Nephron progenitor cell (in vitro differentiated cells): ENCODE results near the gene SLC38A8.

Experiments used
- DNase-seq: peaks from one replicate; pipeline ENCODE4 v3.0.0; 2021
- H3K27ac Mint-ChIP-seq: 2 replicates; pipeline ENCODE4 v1.8.0; 2021; ENCODE audit warnings: mild to moderate bottlenecking, moderate library complexity, mixed read lengths
- H3K27me3 Mint-ChIP-seq: 2 replicates; pipeline ENCODE4 v1.8.0; 2021; ENCODE audit warnings: mild to moderate bottlenecking, low read depth, mixed read lengths; ENCODE audit not compliant: poor library complexity
- H3K36me3 Mint-ChIP-seq: 2 replicates; pipeline ENCODE4 v1.8.0; 2021; ENCODE audit warnings: low read depth, mixed read lengths
- H3K4me1 Mint-ChIP-seq: 2 replicates; pipeline ENCODE4 v1.8.0; 2021; ENCODE audit warnings: mixed read lengths
- H3K4me3 Mint-ChIP-seq: 2 replicates; pipeline ENCODE4 v1.8.0; 2021; ENCODE audit warnings: mild to moderate bottlenecking, moderate library complexity, mixed read lengths
- H3K9me3 Mint-ChIP-seq: 2 replicates; pipeline ENCODE4 v1.8.0; 2021; ENCODE audit warnings: mild to moderate bottlenecking, moderate library complexity, mixed read lengths
- TF ChIP-seq, protein P1 (sequence below): fragments of 200-600 bp; sonication (generic); IDR thresholded peaks from 2 replicates; pipeline ENCODE4 v1.5.0; 2021; ENCODE audit warnings: antibody characterized with exemption

Gene SLC38A8

DNA sequence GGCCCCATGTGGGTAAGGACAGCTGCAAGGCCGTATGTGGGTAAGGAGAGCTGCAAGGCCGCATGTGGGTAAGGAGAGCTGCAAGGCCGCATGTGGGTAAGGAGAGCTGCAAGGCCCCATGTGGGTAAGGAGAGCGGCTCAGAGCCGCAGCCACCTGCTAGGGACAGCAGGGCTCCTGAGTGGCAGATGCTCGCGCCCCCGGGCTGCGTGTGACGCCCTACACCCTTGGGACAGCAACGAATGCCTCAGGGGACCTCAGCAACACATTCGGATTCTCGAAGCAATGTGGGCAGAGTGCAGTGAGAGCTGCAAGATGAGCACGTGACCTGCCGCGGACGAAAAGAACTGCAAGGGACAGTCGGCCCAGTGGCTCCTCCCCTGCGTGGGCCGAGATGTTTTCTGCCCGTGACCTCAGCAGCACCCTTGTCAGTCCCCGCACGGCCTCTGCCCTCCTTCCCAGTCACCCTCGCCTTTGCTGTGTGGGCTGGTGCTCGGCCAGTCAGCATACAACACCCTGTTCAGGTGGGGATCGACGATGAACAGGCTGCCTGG, 9.6 kb upstream of the SLC38A8 start:
- DNase-seq: no peak
- peaks cover 34% of the 10 kb centered on the region for H3K4me1 Mint-ChIP-seq
- TF ChIP-seq, protein P1, sequence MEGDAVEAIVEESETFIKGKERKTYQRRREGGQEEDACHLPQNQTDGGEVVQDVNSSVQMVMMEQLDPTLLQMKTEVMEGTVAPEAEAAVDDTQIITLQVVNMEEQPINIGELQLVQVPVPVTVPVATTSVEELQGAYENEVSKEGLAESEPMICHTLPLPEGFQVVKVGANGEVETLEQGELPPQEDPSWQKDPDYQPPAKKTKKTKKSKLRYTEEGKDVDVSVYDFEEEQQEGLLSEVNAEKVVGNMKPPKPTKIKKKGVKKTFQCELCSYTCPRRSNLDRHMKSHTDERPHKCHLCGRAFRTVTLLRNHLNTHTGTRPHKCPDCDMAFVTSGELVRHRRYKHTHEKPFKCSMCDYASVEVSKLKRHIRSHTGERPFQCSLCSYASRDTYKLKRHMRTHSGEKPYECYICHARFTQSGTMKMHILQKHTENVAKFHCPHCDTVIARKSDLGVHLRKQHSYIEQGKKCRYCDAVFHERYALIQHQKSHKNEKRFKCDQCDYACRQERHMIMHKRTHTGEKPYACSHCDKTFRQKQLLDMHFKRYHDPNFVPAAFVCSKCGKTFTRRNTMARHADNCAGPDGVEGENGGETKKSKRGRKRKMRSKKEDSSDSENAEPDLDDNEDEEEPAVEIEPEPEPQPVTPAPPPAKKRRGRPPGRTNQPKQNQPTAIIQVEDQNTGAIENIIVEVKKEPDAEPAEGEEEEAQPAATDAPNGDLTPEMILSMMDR: no peak
- H3K27ac Mint-ChIP-seq: no peak overlapping the region
- no peaks in the 10 kb centered on the region for H3K27me3 Mint-ChIP-seq
- no peak overlapping the region for H3K4me3 Mint-ChIP-seq
- peaks cover 47% of the 10 kb centered on the region for H3K36me3 Mint-ChIP-seq
- no peaks in the 10 kb centered on the region for H3K9me3 Mint-ChIP-seq

DNA sequence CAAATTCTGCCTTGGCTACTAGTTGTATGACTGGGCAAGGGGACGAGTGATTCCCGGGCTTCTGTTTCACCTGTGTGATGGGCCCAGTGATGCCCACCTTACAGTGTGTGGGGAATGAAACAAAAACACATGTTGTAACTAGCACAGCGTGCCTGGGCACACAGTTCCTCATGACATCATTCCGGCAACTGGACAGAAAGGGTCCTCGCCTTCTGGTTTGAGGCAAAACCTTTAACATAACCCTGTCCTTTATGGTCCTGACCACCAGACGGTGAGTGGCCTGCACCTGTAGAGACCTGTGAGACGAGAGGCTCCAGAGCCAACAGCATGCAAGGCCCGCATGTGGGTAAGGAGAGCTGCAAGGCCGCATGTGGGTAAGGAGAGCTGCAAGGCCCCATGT, 7.7 kb upstream of the SLC38A8 start:
- Mint-ChIP-seq H3K4me1 (peaks cover 24% of the 10 kb centered on the region), H3K9me3 (no peaks in the 10 kb centered on the region), H3K4me3 (no peak overlapping the region), H3K36me3 (peaks cover 31% of the 10 kb centered on the region), H3K27ac (no peak overlapping the region), H3K27me3 (no peaks in the 10 kb centered on the region)
- TF ChIP-seq, protein P1: no peak
- no peak for DNase-seq

DNA sequence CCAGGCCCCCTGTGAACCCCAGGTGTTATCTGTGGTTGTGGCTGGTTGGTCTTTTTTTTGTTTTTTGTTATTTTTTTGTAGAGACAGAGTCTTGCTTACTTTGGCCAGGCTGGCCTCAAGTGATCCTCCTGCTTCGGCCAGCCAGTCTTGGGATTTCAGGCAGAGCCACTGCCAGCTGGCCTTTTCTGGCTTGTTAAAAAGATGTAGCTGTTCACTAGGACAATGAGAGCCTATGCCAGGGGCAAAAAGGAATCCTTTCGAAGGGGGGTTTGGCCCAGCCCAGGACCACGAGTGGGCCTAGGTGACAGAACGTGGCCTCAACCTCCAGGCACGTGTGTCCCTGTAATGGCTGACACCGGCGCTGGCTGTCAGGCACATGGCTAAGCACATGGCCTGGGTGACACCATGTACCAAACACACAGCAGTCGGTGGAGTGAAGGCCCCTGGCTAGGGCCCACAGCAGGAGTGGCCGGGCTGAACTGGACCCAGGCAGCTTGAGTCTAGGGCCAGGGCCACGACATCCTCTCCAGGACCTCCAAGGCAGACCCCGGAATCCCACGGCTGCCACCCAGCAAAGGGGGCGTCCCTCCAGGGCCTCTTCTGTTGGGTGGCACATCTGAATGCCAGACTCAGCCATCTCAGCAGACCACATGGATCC, 6.9 kb upstream of the SLC38A8 start:
- H3K4me1 Mint-ChIP-seq: peaks cover 17% of the 10 kb centered on the region
- TF ChIP-seq, protein P1: no peak
- H3K9me3 Mint-ChIP-seq: no peaks in the 10 kb centered on the region
- H3K36me3 Mint-ChIP-seq: peaks cover 24% of the 10 kb centered on the region
- H3K27ac Mint-ChIP-seq: no peak overlapping the region
- H3K27me3 Mint-ChIP-seq: peaks cover 4% of the 10 kb centered on the region
- no peak for DNase-seq
- no peak overlapping the region for H3K4me3 Mint-ChIP-seq

DNA sequence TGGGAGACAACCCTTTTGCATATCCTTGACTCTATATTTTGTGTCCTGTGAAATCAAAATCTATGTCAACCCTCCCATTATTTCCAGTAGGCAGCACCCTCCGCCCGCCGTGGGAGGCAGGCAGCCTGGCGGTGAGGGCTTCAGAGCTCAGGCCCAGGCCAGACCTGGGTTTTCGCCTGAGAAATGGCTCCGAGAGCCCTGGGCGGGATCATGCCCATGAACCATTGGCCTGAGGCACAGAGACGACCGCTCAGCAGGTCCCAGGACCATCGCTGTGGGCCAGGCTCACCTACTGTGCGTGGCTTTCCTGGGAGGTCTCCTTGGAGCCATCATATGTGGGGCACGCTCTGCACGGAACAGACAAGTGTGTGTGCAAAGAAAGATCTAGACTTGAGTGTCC, 6.3 kb upstream of the SLC38A8 start:
- TF ChIP-seq, protein P1: no peak
- peaks cover 17% of the 10 kb centered on the region for H3K36me3 Mint-ChIP-seq
- peaks cover 8% of the 10 kb centered on the region for H3K27me3 Mint-ChIP-seq
- no peak for DNase-seq
- peaks cover 22% of the 10 kb centered on the region for H3K4me1 Mint-ChIP-seq
- no peak overlapping the region for H3K4me3 Mint-ChIP-seq
- H3K9me3 Mint-ChIP-seq: no peaks in the 10 kb centered on the region
- H3K27ac Mint-ChIP-seq: no peak overlapping the region

DNA sequence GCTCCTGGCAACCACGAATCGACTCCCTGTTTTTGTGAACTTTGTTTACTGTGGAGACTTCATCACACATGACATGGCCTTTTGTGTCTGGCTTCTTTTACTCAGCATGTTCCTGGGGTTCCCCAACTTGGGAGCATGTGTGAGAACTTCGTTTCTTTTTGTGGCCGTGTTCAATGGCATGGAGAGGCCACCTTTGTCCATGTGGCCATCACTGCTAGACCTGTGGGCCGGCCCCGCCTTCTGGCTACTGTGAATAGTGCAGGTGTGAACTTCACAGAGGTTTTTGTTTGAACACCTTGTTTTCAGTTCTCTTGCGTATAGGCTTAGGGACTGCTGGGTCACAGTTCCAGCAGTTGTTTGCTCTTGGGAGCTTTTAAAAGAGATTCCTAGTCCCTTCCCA, 5.7 kb upstream of the SLC38A8 start:
- H3K4me3 Mint-ChIP-seq: no peak overlapping the region
- H3K36me3 Mint-ChIP-seq: peaks cover 11% of the 10 kb centered on the region
- H3K9me3 Mint-ChIP-seq: no peaks in the 10 kb centered on the region
- TF ChIP-seq, protein P1: peak; percentile 23
- H3K4me1 Mint-ChIP-seq: peaks cover 24% of the 10 kb centered on the region
- H3K27me3 Mint-ChIP-seq: peaks cover 9% of the 10 kb centered on the region
- DNase-seq: no peak
- H3K27ac Mint-ChIP-seq: peak overlapping the region; percentile 20

DNA sequence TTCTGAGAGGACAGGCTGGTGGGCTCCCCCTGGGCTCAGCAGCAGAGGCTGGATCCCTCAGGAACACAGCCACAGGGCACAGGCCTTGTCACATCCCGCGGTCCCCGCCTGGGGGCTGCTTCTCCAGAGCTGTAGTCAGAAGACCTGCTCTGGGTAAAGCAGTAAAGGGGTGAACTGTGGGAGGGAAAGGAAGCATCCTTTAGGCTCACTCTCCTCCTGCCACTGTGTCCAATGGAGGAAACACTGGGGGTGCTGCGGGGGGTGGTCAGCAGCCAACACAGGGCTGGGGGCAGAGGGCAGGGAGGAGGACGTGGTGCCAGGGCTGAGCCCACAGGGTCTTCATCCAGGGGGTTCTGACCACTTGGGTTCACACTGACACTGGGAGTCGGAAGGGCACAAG, 5.0 kb upstream of the SLC38A8 start:
- TF ChIP-seq, protein P1: no peak
- Mint-ChIP-seq H3K9me3 (no peaks in the 10 kb centered on the region), H3K27ac (no peak overlapping the region), H3K27me3 (peaks cover 15% of the 10 kb centered on the region), H3K36me3 (peaks cover 5% of the 10 kb centered on the region), H3K4me1 (peaks cover 24% of the 10 kb centered on the region), H3K4me3 (no peak overlapping the region)
- DNase-seq: no peak
